Measurements from ENCODE around the gene GNG7.
"Not testable (repeated sequence)": the region's sequence is repeated elsewhere in the genome, so short reads cannot be mapped to it uniquely, and the experiment has no call there.

GNG7 gene

DNA sequence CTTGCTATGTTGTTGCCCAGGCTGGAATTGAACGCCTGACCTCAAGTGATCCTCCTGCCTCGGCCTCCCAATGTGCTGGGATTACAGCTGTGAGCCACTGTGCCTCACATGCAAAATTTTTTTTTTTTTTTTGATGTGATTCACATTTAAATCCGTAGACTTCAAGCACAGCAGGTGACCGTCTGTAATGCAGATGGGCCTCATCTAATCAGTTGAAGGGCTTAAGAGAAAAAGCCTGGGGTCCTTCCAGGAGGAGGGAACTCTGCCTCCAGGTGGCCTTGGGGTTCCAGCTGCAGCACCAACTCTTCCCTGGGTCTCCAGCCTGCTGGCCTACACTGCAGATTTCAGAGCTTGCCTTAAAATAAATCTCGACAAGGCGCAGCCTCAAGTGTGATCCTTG lies 183.0 kb downstream of the GNG7 start:
- TF ChIP-seq ZFX (IDR thresholded peaks at IDR 0.05) = no peak
- TF ChIP-seq, protein P1, sequence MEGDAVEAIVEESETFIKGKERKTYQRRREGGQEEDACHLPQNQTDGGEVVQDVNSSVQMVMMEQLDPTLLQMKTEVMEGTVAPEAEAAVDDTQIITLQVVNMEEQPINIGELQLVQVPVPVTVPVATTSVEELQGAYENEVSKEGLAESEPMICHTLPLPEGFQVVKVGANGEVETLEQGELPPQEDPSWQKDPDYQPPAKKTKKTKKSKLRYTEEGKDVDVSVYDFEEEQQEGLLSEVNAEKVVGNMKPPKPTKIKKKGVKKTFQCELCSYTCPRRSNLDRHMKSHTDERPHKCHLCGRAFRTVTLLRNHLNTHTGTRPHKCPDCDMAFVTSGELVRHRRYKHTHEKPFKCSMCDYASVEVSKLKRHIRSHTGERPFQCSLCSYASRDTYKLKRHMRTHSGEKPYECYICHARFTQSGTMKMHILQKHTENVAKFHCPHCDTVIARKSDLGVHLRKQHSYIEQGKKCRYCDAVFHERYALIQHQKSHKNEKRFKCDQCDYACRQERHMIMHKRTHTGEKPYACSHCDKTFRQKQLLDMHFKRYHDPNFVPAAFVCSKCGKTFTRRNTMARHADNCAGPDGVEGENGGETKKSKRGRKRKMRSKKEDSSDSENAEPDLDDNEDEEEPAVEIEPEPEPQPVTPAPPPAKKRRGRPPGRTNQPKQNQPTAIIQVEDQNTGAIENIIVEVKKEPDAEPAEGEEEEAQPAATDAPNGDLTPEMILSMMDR (conservative IDR thresholded peaks at IDR 0.05) = no peak
- no peak overlapping the region for H3K27ac ChIP-seq

GRCh38 chr19:2518856-2519255 lies 183.6 kb downstream of the GNG7 start:
- not testable (repeated sequence) for H3K27ac ChIP-seq

DNA sequence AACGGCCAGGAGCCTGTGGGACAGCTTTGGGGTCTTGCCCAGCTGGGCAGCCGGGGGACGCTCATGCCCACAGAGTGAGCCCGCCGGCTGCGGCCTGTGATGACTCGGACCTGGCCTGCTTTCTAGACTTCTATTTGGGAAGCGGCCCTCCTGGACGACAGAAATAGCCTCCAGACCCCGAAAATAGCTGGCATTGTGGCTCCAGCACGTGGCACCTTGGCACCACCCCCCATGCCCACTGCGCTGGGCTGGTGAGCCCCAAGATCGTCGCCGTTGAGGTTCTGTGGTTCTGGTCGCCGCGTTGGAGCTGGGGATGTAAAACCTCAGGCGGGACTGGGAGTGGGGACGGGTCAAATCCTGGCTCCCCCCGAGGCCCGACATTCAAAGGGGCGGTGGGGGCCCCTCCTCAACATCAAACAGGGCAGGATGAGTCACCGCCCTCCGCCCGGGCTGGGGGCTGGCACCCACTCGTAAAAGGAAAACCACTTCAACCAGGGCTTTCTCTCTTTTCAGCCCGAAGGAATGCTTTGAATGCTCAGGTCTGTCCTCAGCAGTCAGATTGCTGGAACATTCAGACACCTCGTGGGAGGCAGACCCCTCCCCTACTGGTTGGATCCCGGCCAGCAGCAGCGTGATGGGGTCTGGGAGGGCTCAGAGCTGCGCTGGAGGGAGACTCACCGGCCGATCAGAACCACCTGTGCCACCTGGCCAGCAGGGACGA lies 184.5 kb downstream of the GNG7 start:
- TF ChIP-seq ZFX (IDR thresholded peaks at IDR 0.05) = no peak
- TF ChIP-seq, protein P1 (conservative IDR thresholded peaks at IDR 0.05) = no peak
- no peak overlapping the region for H3K27ac ChIP-seq

- H3K27ac ChIP-seq = no peak overlapping the region
- TF ChIP-seq, protein P1 (conservative IDR thresholded peaks at IDR 0.05) = no peak
- TF ChIP-seq ZFX (IDR thresholded peaks at IDR 0.05) = no peak
These were observed 185.8 kb downstream of the GNG7 start for GRCh38 chr19:2516727-2517126.

GRCh38 chr19:2514981-2515518 lies 187.4 kb downstream of the GNG7 start:
- no peak overlapping the region for H3K27ac ChIP-seq
- TF ChIP-seq ZFX (IDR thresholded peaks at IDR 0.05) = no peak
- TF ChIP-seq, protein P1 (conservative IDR thresholded peaks at IDR 0.05) = no peak

GRCh38 chr19:2512523-2513431 lies 189.7 kb downstream of the GNG7 start:
- TF ChIP-seq ZFX (IDR thresholded peaks at IDR 0.05) = no peak
- TF ChIP-seq, protein P1 (conservative IDR thresholded peaks at IDR 0.05) = no peak
- H3K27ac ChIP-seq = no peak overlapping the region

GRCh38 chr19:2511991-2512390 lies 190.5 kb downstream of the GNG7 start:
- H3K27ac ChIP-seq = no peak overlapping the region
- TF ChIP-seq, protein P1 (conservative IDR thresholded peaks at IDR 0.05) = no peak
- TF ChIP-seq ZFX (IDR thresholded peaks at IDR 0.05) = no peak

All from C4-2B (cell line).